ENCODE results near the gene P4HA3.

P4HA3 gene

DNA sequence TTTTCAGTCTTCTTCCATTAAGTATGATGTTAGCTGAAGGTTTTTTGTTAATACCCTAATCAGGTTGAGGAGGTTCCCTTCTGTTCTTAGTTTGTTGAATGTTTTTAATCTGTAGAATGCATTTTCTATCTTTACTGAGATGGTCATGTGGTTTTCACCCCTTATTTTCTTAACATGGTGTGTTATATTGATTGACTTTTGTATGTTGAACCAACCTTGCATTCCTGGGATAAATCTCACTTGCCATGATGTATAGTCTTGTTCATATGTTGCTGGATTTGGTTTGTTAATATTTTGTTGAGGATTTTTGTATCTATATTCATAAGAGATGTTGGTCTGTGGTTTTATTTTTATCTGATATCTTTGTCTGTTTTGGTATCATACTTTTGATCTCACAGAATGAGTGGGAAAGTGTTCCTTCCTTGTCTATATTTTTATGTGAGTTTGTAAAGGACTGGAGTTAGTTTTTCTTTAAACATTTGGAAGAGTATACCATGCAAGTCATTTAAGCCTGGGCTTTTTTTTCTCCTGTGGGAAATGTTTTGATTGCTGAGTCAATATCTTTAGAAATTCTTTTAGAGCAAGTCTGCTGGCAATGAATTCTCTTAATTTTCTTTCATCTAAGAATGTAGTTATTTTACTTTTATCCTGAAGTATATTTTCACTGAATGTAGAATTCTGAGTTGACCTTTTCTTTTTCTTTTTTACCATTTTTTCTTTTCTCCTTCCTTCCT lies 5.5 kb upstream of the P4HA3 start:
- Histone ChIP-seq H3K27ac (replicated peaks) (no peak overlapping the region), H3K27me3 (ENCODE audit: insufficient read depth, poor library complexity, severe bottlenecking) (no peaks in the 10 kb centered on the region), H3K4me3 (replicated peaks; ENCODE audit: insufficient read depth, low read length) (no peak overlapping the region)
- no peak for TF ChIP-seq GABPA (IDR thresholded peaks at IDR 0.05; ENCODE audit: low read depth)
- TF ChIP-seq, protein P1, sequence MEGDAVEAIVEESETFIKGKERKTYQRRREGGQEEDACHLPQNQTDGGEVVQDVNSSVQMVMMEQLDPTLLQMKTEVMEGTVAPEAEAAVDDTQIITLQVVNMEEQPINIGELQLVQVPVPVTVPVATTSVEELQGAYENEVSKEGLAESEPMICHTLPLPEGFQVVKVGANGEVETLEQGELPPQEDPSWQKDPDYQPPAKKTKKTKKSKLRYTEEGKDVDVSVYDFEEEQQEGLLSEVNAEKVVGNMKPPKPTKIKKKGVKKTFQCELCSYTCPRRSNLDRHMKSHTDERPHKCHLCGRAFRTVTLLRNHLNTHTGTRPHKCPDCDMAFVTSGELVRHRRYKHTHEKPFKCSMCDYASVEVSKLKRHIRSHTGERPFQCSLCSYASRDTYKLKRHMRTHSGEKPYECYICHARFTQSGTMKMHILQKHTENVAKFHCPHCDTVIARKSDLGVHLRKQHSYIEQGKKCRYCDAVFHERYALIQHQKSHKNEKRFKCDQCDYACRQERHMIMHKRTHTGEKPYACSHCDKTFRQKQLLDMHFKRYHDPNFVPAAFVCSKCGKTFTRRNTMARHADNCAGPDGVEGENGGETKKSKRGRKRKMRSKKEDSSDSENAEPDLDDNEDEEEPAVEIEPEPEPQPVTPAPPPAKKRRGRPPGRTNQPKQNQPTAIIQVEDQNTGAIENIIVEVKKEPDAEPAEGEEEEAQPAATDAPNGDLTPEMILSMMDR (IDR thresholded peaks at IDR 0.05; ENCODE audit: insufficient read depth, low read length) = no peak
- TF ChIP-seq, protein P2, sequence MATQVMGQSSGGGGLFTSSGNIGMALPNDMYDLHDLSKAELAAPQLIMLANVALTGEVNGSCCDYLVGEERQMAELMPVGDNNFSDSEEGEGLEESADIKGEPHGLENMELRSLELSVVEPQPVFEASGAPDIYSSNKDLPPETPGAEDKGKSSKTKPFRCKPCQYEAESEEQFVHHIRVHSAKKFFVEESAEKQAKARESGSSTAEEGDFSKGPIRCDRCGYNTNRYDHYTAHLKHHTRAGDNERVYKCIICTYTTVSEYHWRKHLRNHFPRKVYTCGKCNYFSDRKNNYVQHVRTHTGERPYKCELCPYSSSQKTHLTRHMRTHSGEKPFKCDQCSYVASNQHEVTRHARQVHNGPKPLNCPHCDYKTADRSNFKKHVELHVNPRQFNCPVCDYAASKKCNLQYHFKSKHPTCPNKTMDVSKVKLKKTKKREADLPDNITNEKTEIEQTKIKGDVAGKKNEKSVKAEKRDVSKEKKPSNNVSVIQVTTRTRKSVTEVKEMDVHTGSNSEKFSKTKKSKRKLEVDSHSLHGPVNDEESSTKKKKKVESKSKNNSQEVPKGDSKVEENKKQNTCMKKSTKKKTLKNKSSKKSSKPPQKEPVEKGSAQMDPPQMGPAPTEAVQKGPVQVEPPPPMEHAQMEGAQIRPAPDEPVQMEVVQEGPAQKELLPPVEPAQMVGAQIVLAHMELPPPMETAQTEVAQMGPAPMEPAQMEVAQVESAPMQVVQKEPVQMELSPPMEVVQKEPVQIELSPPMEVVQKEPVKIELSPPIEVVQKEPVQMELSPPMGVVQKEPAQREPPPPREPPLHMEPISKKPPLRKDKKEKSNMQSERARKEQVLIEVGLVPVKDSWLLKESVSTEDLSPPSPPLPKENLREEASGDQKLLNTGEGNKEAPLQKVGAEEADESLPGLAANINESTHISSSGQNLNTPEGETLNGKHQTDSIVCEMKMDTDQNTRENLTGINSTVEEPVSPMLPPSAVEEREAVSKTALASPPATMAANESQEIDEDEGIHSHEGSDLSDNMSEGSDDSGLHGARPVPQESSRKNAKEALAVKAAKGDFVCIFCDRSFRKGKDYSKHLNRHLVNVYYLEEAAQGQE (IDR thresholded peaks at IDR 0.05; ENCODE audit: insufficient replicate concordance, low read depth) = no peak
- TF ChIP-seq SPI1 (IDR thresholded peaks at IDR 0.05; ENCODE audit: borderline replicate concordance, low read depth) = no peak
- no peak for TF ChIP-seq POLR2AphosphoS5 (IDR thresholded peaks at IDR 0.05; ENCODE audit: low read depth)
- DNase-seq (ENCODE audit: low read depth in 1 of 2, low spot score in 1 of 2) = no peak

DNA sequence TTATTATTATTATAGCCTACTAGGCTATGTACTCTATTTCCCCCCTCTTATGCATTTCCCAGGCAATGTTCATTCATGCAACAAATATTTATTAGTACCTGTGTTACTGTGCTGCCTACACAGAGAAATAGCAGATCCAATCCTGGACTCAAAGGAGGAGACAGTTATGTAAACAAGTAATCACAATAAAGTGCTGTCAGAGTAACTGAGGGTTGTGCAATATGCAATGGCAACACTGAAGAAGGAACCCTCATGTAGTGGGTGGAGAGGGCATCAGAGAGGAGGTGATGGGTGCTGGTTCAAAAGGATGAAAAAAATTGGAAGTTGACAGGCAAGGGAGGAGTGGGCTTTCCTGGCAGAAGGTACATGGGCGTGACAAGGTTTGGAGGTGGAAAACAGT lies 886 bp upstream of the P4HA3 start:
- no peak for TF ChIP-seq POLR2AphosphoS5 (IDR thresholded peaks at IDR 0.05; ENCODE audit: low read depth)
- TF ChIP-seq, protein P2 (IDR thresholded peaks at IDR 0.05; ENCODE audit: insufficient replicate concordance, low read depth) = no peak
- TF ChIP-seq SPI1 (IDR thresholded peaks at IDR 0.05; ENCODE audit: borderline replicate concordance, low read depth) = no peak
- no peak for TF ChIP-seq GABPA (IDR thresholded peaks at IDR 0.05; ENCODE audit: low read depth)
- TF ChIP-seq, protein P1 (IDR thresholded peaks at IDR 0.05; ENCODE audit: insufficient read depth, low read length) = no peak
- Histone ChIP-seq H3K27me3 (ENCODE audit: insufficient read depth, poor library complexity, severe bottlenecking) (peaks cover 7% of the 10 kb centered on the region), H3K4me3 (replicated peaks; ENCODE audit: insufficient read depth, low read length) (no peak overlapping the region), H3K27ac (replicated peaks) (no peak overlapping the region)
- DNase-seq (ENCODE audit: low read depth in 1 of 2, low spot score in 1 of 2) = peak; percentile 36 to 39

DNA sequence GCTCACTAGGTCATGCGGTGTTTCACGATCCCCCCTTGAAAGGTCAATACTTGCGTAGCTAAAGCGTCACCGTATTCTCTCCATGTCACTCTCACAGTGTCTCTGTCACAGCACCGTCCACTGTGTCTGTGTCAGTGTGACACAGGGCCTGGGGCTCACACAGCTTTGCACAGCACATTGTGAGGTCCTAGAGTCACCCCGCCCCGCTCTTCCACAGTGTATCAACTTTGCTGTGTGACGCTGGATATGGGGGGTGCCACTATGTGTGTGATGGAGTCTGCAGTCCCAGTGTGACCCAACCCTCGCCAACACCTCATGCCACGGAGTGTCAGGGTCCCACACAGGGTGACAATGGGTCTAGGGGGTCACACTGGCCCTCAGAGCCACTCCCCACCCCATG lies 583 bp downstream of the P4HA3 start:
- H3K4me3 ChIP-seq (replicated peaks; ENCODE audit: insufficient read depth, low read length) = peak overlapping the region; percentile 34
- TF ChIP-seq, protein P2 (IDR thresholded peaks at IDR 0.05; ENCODE audit: insufficient replicate concordance, low read depth) = no peak
- TF ChIP-seq POLR2AphosphoS5 (IDR thresholded peaks at IDR 0.05; ENCODE audit: low read depth) (no peak), SPI1 (IDR thresholded peaks at IDR 0.05; ENCODE audit: borderline replicate concordance, low read depth) (no peak), GABPA (IDR thresholded peaks at IDR 0.05; ENCODE audit: low read depth) (no peak)
- TF ChIP-seq, protein P1 (IDR thresholded peaks at IDR 0.05; ENCODE audit: insufficient read depth, low read length) = no peak
- peaks cover 7% of the 10 kb centered on the region for H3K27me3 ChIP-seq (ENCODE audit: insufficient read depth, poor library complexity, severe bottlenecking)
- no peak for DNase-seq (ENCODE audit: low read depth in 1 of 2, low spot score in 1 of 2)
- H3K27ac ChIP-seq (replicated peaks) = no peak overlapping the region
